Panc1 (cell line): ENCODE data around the gene TFAP2D. TPM values are rescaled to one million over a fixed set of nuclear protein-coding genes. Genes with fewer than 3 reads are reported as not detected.

ENCODE experiments used
- ATAC-seq: fragments of 200-7000 bp; cut with Tn5 transposase; 2 replicates; pipeline ENCODE4 v1.9.1; 2020; ENCODE audit warnings: mild to moderate bottlenecking, moderate library complexity
- BruUV-seq: library from RNA; stranded (reverse); fragments of 400-500 nt; replicated peaks from 2 replicates; lab custom pipeline; 2021; lab: Mats Ljungman, UMichigan
- CTCF ChIA-PET: fragments of 300-600 bp; sonication (Branson Sonifier 250); formaldehyde crosslinking; loops from one replicate; lab custom pipeline; 2022; ENCODE audit warnings: antibody characterized with exemption; lab: Charles Lee
- POLR2A ChIA-PET: fragments of 300-600 bp; sonication (Branson Sonifier 250); formaldehyde crosslinking; loops from one replicate; lab custom pipeline; 2022; ENCODE audit warnings: antibody characterized with exemption; lab: Charles Lee
- DNase-seq: peaks from one replicate; pipeline ENCODE4 v3.0.0-alpha.2; 2010; ENCODE audit warnings: low read depth, low spot score
- H3K27ac ChIP-seq: 2 replicates; pipeline ENCODE4 v1.5.1; 2011; ENCODE audit warnings: mild to moderate bottlenecking, low read length, inconsistent platforms
- H3K27me3 ChIP-seq: fragments of 200-500 bp; sonication (Bioruptor generic); 2 replicates; pipeline ENCODE4 v1.6.0; 2014; ENCODE audit warnings: low read length, inconsistent platforms; ENCODE audit not compliant: control insufficient read depth, insufficient read depth
- H3K36me3 ChIP-seq: fragments of 200-500 bp; sonication (Bioruptor generic); 2 replicates; pipeline ENCODE4 v1.5.1; 2014; ENCODE audit warnings: inconsistent platforms, mild to moderate bottlenecking, low read length, moderate library complexity; ENCODE audit not compliant: control insufficient read depth, insufficient read depth
- H3K4me1 ChIP-seq: 2 replicates; pipeline ENCODE4 v1.5.1; 2011; ENCODE audit warnings: inconsistent platforms, mild to moderate bottlenecking, low read length, moderate library complexity; ENCODE audit not compliant: control insufficient read depth, insufficient read depth
- H3K4me3 ChIP-seq, 2 experiments: 2 replicates each; pipeline ENCODE4 v1.5.1; 2011 to 2012; ENCODE audit warnings: low read depth in 2 of 2, low read length in 2 of 2, mild to moderate bottlenecking in 2 of 2, inconsistent platforms in 1 of 2, moderate library complexity in 1 of 2
- H3K9me3 ChIP-seq: fragments of 200-500 bp; sonication (Bioruptor generic); 2 replicates; pipeline ENCODE4 v1.5.1; 2014; ENCODE audit warnings: low read depth, mild to moderate bottlenecking, inconsistent platforms, low read length, moderate library complexity; ENCODE audit not compliant: control insufficient read depth, insufficient read depth
- CTCF ChIP-seq: fragments of 450-650 bp; IDR thresholded peaks from 2 replicates; pipeline ENCODE4 v1.5.1; 2017; ENCODE audit warnings: mild to moderate bottlenecking
- POLR2AphosphoS5 ChIP-seq: IDR thresholded peaks from 2 replicates; pipeline ENCODE4 v1.6.1; 2012; ENCODE audit warnings: mild to moderate bottlenecking, low read depth, low read length, moderate library complexity
- REST ChIP-seq, 2 experiments: IDR thresholded peaks; 2 replicates each; pipeline ENCODE4 v1.6.1; 2011 to 2012; ENCODE audit warnings: low read depth in 2 of 2, control low read depth in 1 of 2, low read length in 1 of 2, mild to moderate bottlenecking in 1 of 2, moderate library complexity in 1 of 2; ENCODE audit not compliant: insufficient read depth in 1 of 2
- SIN3A ChIP-seq: IDR thresholded peaks from 2 replicates; pipeline ENCODE4 v1.6.1; 2012; ENCODE audit warnings: low read depth, mild to moderate bottlenecking, low read length, moderate library complexity, borderline replicate concordance; ENCODE audit not compliant: insufficient read depth
- TCF7L2 ChIP-seq: IDR thresholded peaks from 2 replicates; pipeline ENCODE4 v1.6.1; 2011; ENCODE audit warnings: mild to moderate bottlenecking, low read depth, low read length, inconsistent platforms
- in situ Hi-C: cut with HindIII; loops from 2 replicates; pipeline ENCODE4 v1.10.0; 2016; ENCODE audit warnings: low sequenced_read_pairs, low pct_unique_long_range_greater_than_20kb
- intact Hi-C: fragments of 100-400 bp; cut with micrococcal nuclease; formaldehyde crosslinking; loops from one replicate; pipeline ENCODE4 v1.10.0; 2022; ENCODE audit not compliant: unreplicated experiment
- total RNA-seq: library from RNA; stranded (reverse); gene quantifications from one replicate; pipeline ENCODE4 v1.2.1, GENCODE V29; 2021; ENCODE audit not compliant: unreplicated experiment

The TFAP2D gene
- total RNA-seq, 1 experiment from 2014 or later = not detected

GRCh38 chr6:50785921-50786320 lies 72.6 kb downstream of the TFAP2D start:
- POLR2A ChIA-PET = no interaction called here
- no peaks in the 10 kb centered on the region for H3K9me3 ChIP-seq
- H3K36me3 ChIP-seq = no peaks in the 10 kb centered on the region
- intact Hi-C loops (no loop called here), in situ Hi-C loops (no loop called here)
- CTCF ChIA-PET = no interaction called here
- no peaks in the 10 kb centered on the region for H3K4me1 ChIP-seq
- ATAC-seq (no peak), DNase-seq (no peak)
- no peak overlapping the region for H3K27ac ChIP-seq
- no TSS peak for BruUV-seq
- TF ChIP-seq SIN3A (no peak), POLR2AphosphoS5 (no peak), CTCF (no peak), TCF7L2 (no peak), REST (IDR thresholded peaks at IDR 0.05; ENCODE audit: insufficient read depth in 1 of 2, low read depth in 2 of 2, low read length in 1 of 2) (no peak)
- no peaks in the 10 kb centered on the region for H3K27me3 ChIP-seq
- no peak overlapping the region for H3K4me3 ChIP-seq

- no peak overlapping the region for H3K4me3 ChIP-seq
- in situ Hi-C loops (no loop called here), intact Hi-C loops (loop anchor here (2.0 to 5.0 kb wide), 2 partner anchors 135 to 661 kb away; no protein-coding TSS in a partner anchor)
- CTCF ChIA-PET = no interaction called here
- no peak overlapping the region for H3K27ac ChIP-seq
- no peaks in the 10 kb centered on the region for H3K4me1 ChIP-seq
- ATAC-seq = peak; percentile 74; the same call in 1 of the 2 replicates
- no peaks in the 10 kb centered on the region for H3K27me3 ChIP-seq
- POLR2A ChIA-PET = no interaction called here
- TF ChIP-seq SIN3A = no peak
- TF ChIP-seq CTCF = peak; percentile 77; the same call in 1 of the 2 replicates
- TF ChIP-seq POLR2AphosphoS5 = no peak
- no peak for TF ChIP-seq REST (IDR thresholded peaks at IDR 0.05; ENCODE audit: insufficient read depth in 1 of 2, low read depth in 2 of 2, low read length in 1 of 2)
- no peak for TF ChIP-seq TCF7L2
- BruUV-seq = no TSS peak
- H3K9me3 ChIP-seq = no peaks in the 10 kb centered on the region
- peak; percentile 28 for DNase-seq
- no peaks in the 10 kb centered on the region for H3K36me3 ChIP-seq
Observed at GRCh38 chr6:50791900-50792508, 78.7 kb downstream of the TFAP2D start.
